Osteoblast (primary cell): ENCODE measurements around the gene IZUMO1. TPM values are rescaled to one million over a fixed set of nuclear protein-coding genes. Genes with fewer than 3 reads are reported as not detected.

Experiments
- DNase-seq: peaks from one replicate; pipeline ENCODE4 v3.0.0; 2011; ENCODE audit warnings: low spot score, mixed read lengths; ENCODE audit not compliant: insufficient read length; ENCODE audit errors: missing footprints
- H2AFZ ChIP-seq: 2 replicates; pipeline ENCODE4 v1.6.0; 2011; ENCODE audit warnings: mild to moderate bottlenecking, low read length
- H3K27ac ChIP-seq: 2 replicates; pipeline ENCODE4 v1.5.1; 2011; ENCODE audit warnings: mild to moderate bottlenecking, low read depth, low read length, moderate library complexity
- H3K27me3 ChIP-seq: 2 replicates; pipeline ENCODE4 v1.6.0; 2012; ENCODE audit warnings: mild to moderate bottlenecking, control low read depth, inconsistent platforms, low read length, moderate library complexity; ENCODE audit not compliant: insufficient read depth
- H3K36me3 ChIP-seq: 2 replicates; pipeline ENCODE4 v1.5.1; 2011; ENCODE audit warnings: mild to moderate bottlenecking, low read length, control low read depth, moderate library complexity; ENCODE audit not compliant: insufficient read depth
- H3K4me1 ChIP-seq: 2 replicates; pipeline ENCODE4 v1.5.1; 2011; ENCODE audit warnings: mild to moderate bottlenecking, low read length, control low read depth, moderate library complexity; ENCODE audit not compliant: insufficient read depth
- H3K4me2 ChIP-seq: 2 replicates; pipeline ENCODE4 v1.6.0; 2011; ENCODE audit warnings: mild to moderate bottlenecking, low read length; ENCODE audit not compliant: insufficient read depth
- H3K4me3 ChIP-seq: fragments of 200-600 bp; sonication (generic); 3 replicates; pipeline ENCODE4 v1.5.1; 2012; ENCODE audit warnings: mild to moderate bottlenecking, low read length, inconsistent platforms; ENCODE audit not compliant: insufficient read depth
- H3K79me2 ChIP-seq: 2 replicates; pipeline ENCODE4 v1.6.0; 2012; ENCODE audit warnings: mild to moderate bottlenecking, low read length, control low read depth, inconsistent platforms; ENCODE audit not compliant: insufficient read depth
- H3K9me3 ChIP-seq: 2 replicates; pipeline ENCODE4 v1.5.1; 2011; ENCODE audit warnings: low read depth, low read length, control low read depth
- H4K20me1 ChIP-seq: 2 replicates; pipeline ENCODE4 v1.6.0; 2012; ENCODE audit warnings: mild to moderate bottlenecking, low read length, control low read depth; ENCODE audit not compliant: insufficient read depth
- total RNA-seq: library from RNA; depleted of rRNA; stranded (reverse); fragments of >200 nt; gene quantifications from 2 replicates; pipeline ENCODE4 v1.2.3, GENCODE V29; 2012
- TF ChIP-seq, protein P1 (sequence below): IDR thresholded peaks from 2 replicates; pipeline ENCODE4 v1.5.1; 2011; ENCODE audit warnings: mild to moderate bottlenecking, low read depth, low read length, moderate library complexity; ENCODE audit errors: extremely low read depth

IZUMO1 gene
- total RNA-seq, 1 donor = not detected

DNA sequence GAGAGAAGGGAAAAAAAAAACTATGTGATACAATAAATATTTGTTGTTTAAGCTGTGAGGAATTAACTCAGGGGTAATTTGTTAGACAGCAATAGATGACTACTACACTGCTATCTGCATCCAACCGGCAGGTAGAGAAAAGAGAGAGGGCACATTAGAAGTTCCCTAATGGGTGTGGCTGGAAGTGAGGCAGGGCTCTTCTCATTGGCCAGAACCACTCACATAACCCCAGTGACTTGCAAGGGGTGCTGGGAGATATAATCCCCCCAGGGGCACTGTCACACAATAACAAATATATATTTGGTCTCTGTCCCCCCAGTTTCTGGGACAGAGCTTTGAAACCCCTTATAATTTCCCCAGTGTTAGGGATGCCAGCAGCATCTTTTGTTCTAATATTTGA, 32.9 kb upstream of the IZUMO1 start:
- Histone ChIP-seq H3K4me3 (no peak overlapping the region), H3K27me3 (no peaks in the 10 kb centered on the region), H3K36me3 (no peaks in the 10 kb centered on the region), H3K4me2 (no peak overlapping the region), H4K20me1 (no peaks in the 10 kb centered on the region), H3K79me2 (no peaks in the 10 kb centered on the region), H3K4me1 (no peaks in the 10 kb centered on the region), H2AFZ (no peak overlapping the region), H3K27ac (no peak overlapping the region), H3K9me3 (no peaks in the 10 kb centered on the region)
- peak; percentile 4 for DNase-seq
- TF ChIP-seq, protein P1, sequence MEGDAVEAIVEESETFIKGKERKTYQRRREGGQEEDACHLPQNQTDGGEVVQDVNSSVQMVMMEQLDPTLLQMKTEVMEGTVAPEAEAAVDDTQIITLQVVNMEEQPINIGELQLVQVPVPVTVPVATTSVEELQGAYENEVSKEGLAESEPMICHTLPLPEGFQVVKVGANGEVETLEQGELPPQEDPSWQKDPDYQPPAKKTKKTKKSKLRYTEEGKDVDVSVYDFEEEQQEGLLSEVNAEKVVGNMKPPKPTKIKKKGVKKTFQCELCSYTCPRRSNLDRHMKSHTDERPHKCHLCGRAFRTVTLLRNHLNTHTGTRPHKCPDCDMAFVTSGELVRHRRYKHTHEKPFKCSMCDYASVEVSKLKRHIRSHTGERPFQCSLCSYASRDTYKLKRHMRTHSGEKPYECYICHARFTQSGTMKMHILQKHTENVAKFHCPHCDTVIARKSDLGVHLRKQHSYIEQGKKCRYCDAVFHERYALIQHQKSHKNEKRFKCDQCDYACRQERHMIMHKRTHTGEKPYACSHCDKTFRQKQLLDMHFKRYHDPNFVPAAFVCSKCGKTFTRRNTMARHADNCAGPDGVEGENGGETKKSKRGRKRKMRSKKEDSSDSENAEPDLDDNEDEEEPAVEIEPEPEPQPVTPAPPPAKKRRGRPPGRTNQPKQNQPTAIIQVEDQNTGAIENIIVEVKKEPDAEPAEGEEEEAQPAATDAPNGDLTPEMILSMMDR = no peak

DNA sequence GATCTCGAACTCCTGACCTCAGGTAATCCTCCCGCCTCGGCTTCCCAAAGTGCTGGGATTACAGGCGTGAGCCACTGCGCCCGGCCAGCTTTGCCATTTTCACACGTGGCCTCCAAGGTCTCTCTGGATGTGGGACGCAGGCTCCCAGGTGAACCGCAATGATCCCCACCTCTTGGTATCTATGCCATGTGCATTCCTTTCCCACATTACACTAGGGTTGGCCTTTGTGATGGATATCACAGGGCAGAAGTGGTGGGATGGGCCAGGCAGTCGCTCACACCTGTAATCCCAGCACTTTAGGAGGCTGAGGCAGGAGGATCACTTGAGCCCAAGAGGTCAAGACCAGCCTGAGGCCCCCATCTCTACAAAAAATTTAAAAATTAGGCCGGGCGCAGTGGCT, 31.0 kb upstream of the IZUMO1 start:
- no peaks in the 10 kb centered on the region for H3K9me3 ChIP-seq
- H3K79me2 ChIP-seq = no peaks in the 10 kb centered on the region
- no peak overlapping the region for H3K4me3 ChIP-seq
- H3K4me2 ChIP-seq = no peak overlapping the region
- peak; percentile 6 for DNase-seq
- H4K20me1 ChIP-seq = no peaks in the 10 kb centered on the region
- no peaks in the 10 kb centered on the region for H3K27me3 ChIP-seq
- H3K36me3 ChIP-seq = no peaks in the 10 kb centered on the region
- H3K27ac ChIP-seq = no peak overlapping the region
- TF ChIP-seq, protein P1 = no peak
- no peak overlapping the region for H2AFZ ChIP-seq
- no peaks in the 10 kb centered on the region for H3K4me1 ChIP-seq

DNA sequence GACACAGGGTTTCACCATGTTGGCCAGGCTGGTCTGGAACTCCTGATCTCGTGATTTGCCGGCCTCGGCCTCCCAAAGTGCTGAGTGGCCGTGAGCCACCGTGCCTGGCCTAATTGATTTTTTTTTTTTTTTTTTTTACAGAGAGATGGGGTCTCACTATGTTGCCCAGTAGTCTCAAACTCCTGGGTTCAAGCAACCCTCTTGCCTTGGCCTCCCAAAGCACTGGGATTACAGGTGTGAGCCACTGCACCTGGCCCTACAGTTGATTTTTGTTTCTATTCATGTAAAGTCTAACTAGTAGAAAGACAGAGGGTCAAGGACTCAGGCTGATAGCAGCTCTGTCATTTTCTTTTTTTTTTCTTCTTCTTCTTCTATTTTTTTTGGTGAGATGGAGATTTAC, 30.4 kb upstream of the IZUMO1 start:
- no peaks in the 10 kb centered on the region for H3K27me3 ChIP-seq
- no peak overlapping the region for H3K4me2 ChIP-seq
- H2AFZ ChIP-seq = no peak overlapping the region
- no peaks in the 10 kb centered on the region for H3K36me3 ChIP-seq
- H3K9me3 ChIP-seq = no peaks in the 10 kb centered on the region
- TF ChIP-seq, protein P1 = no peak
- DNase-seq = no peak
- H4K20me1 ChIP-seq = no peaks in the 10 kb centered on the region
- H3K4me3 ChIP-seq = no peak overlapping the region
- no peak overlapping the region for H3K27ac ChIP-seq
- H3K4me1 ChIP-seq = no peaks in the 10 kb centered on the region
- H3K79me2 ChIP-seq = no peaks in the 10 kb centered on the region

DNA sequence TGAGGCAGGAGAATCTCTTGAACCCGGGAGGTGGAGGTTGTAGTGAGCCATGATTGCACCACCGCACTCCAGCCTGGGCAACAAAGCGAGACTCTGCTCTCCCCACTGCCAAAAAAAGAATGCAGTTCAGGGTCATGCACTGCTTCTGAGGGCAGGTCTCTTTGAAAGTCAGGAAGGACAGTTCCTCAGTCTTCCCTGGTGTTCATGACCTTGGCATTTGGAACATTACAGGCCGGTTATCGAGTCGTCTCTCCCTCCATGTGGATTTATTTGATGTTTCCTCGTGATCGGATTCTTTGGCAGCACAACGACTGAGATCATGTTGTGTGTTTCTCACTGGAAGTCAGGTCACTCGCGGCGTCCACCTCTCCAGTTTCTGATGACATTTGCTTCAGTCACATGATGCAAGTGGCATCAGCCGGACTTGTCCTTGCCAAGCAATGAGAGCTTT, 25.8 kb upstream of the IZUMO1 start:
- Histone ChIP-seq H3K79me2 (no peaks in the 10 kb centered on the region), H4K20me1 (no peaks in the 10 kb centered on the region), H3K27me3 (peaks cover 21% of the 10 kb centered on the region), H3K4me3 (no peak overlapping the region), H3K36me3 (no peaks in the 10 kb centered on the region), H3K27ac (no peak overlapping the region), H3K4me2 (no peak overlapping the region), H2AFZ (no peak overlapping the region), H3K4me1 (peaks cover 12% of the 10 kb centered on the region), H3K9me3 (no peaks in the 10 kb centered on the region)
- TF ChIP-seq, protein P1 = no peak
- no peak for DNase-seq
